Mesendoderm (in vitro differentiated cells): ENCODE results near the gene TBX4.

Experiments
- DNase-seq: peaks from one replicate; pipeline ENCODE4 v3.0.0; 2013
- H2AK5ac ChIP-seq: 2 replicates; pipeline ENCODE4 v1.6.1; 2013; ENCODE audit warnings: low read length, inconsistent platforms
- H2BK120ac ChIP-seq: 2 replicates; pipeline ENCODE4 v1.6.1; 2013; ENCODE audit warnings: low read depth, mild to moderate bottlenecking, low read length, moderate library complexity, mixed read lengths
- H2BK15ac ChIP-seq: replicated peaks from 2 replicates; pipeline ENCODE4 v1.6.1; 2013; ENCODE audit warnings: low read depth, mild to moderate bottlenecking, moderate library complexity
- H2BK5ac ChIP-seq: 2 replicates; pipeline ENCODE4 v1.6.1; 2013; ENCODE audit warnings: low read length, inconsistent platforms
- H3K18ac ChIP-seq: 2 replicates; pipeline ENCODE4 v1.6.1; 2013; ENCODE audit warnings: mild to moderate bottlenecking, low read length, mixed read lengths
- H3K23ac ChIP-seq: one replicate; pipeline ENCODE4 v1.6.1; 2013; ENCODE audit warnings: low read length
- H3K27ac ChIP-seq: 2 replicates; pipeline ENCODE4 v1.5.1; 2013; ENCODE audit warnings: low read depth, mild to moderate bottlenecking, inconsistent platforms, low read length, moderate library complexity
- H3K27me3 ChIP-seq: 2 replicates; pipeline ENCODE4 v1.6.1; 2013; ENCODE audit warnings: low read length, control low read depth, mild to moderate bottlenecking, inconsistent platforms; ENCODE audit not compliant: insufficient read depth, poor library complexity
- H3K36me3 ChIP-seq: 2 replicates; pipeline ENCODE4 v1.6.1; 2013; ENCODE audit warnings: low read length, inconsistent platforms; ENCODE audit not compliant: control insufficient read depth, insufficient read depth
- H3K4ac ChIP-seq: one replicate; pipeline ENCODE4 v1.6.1; 2013; ENCODE audit warnings: low read depth, mild to moderate bottlenecking, low read length, moderate library complexity
- H3K4me1 ChIP-seq: 2 replicates; pipeline ENCODE4 v1.6.1; 2013; ENCODE audit warnings: low read depth, low read length, inconsistent platforms; ENCODE audit not compliant: control insufficient read depth
- H3K4me2 ChIP-seq: 2 replicates; pipeline ENCODE4 v1.6.1; 2013; ENCODE audit warnings: low read length
- H3K4me3 ChIP-seq: 2 replicates; pipeline ENCODE4 v1.5.1; 2013; ENCODE audit warnings: mild to moderate bottlenecking, low read length
- H3K56ac ChIP-seq: one replicate; pipeline ENCODE4 v1.6.1; 2013; ENCODE audit warnings: low read length
- H3K79me1 ChIP-seq: 2 replicates; pipeline ENCODE4 v1.6.1; 2013; ENCODE audit warnings: low read length, inconsistent platforms
- H3K79me2 ChIP-seq: 2 replicates; pipeline ENCODE4 v1.6.1; 2013; ENCODE audit warnings: mild to moderate bottlenecking, low read length; ENCODE audit not compliant: control insufficient read depth, insufficient read depth
- H3K9ac ChIP-seq: 2 replicates; pipeline ENCODE4 v1.6.1; 2013; ENCODE audit warnings: low read length, inconsistent platforms
- H4K5ac ChIP-seq: one replicate; pipeline ENCODE4 v1.6.1; 2013; ENCODE audit warnings: low read length
- H4K8ac ChIP-seq: one replicate; pipeline ENCODE4 v1.6.1; 2013; ENCODE audit warnings: low read depth, mild to moderate bottlenecking, control low read depth, low read length, moderate library complexity
- WGBS: extraction: QIAGEN DNeasy Blood & Tissue Kit; methylation state at CpG from one replicate; pipeline ENCODE4 v1.1.7; 2013; ENCODE audit warnings: low lambda C conversion rate, missing lambda C conversion rate; ENCODE audit not compliant: insufficient coverage; ENCODE audit errors: extremely low coverage; 5-methylcytosine and 5-hydroxymethylcytosine counted together

Gene TBX4

GRCh38 chr17:61458000-61458399, 5.8 kb downstream of the TBX4 start:
- Histone ChIP-seq H2AK5ac (no peak overlapping the region), H3K56ac (no peak overlapping the region), H2BK120ac (no peak overlapping the region), H3K4me3 (no peak overlapping the region), H3K27me3 (peaks cover 75% of the 10 kb centered on the region), H3K4me2 (peak overlapping the region; percentile 14), H2BK5ac (no peak overlapping the region), H4K8ac (no peak overlapping the region), H3K23ac (no peak overlapping the region), H3K4me1 (peaks cover 7% of the 10 kb centered on the region), H3K36me3 (no peaks in the 10 kb centered on the region), H3K79me2 (no peaks in the 10 kb centered on the region), H2BK15ac (no peak overlapping the region), H3K9ac (no peak overlapping the region), H3K79me1 (no peaks in the 10 kb centered on the region), H4K5ac (no peak overlapping the region), H3K18ac (peak overlapping the region; percentile 16), H3K27ac (no peak overlapping the region), H3K4ac (no peak overlapping the region)
- no peak for DNase-seq
- no CpG with 5 or more reads among the region's 14 CpGs for WGBS

- Histone ChIP-seq H3K36me3 (no peaks in the 10 kb centered on the region), H3K4ac (no peak overlapping the region), H3K27ac (no peak overlapping the region), H3K4me1 (peaks cover 12% of the 10 kb centered on the region), H4K8ac (no peak overlapping the region), H3K27me3 (peaks cover 75% of the 10 kb centered on the region), H3K23ac (no peak overlapping the region), H3K4me2 (no peak overlapping the region), H4K5ac (no peak overlapping the region), H2BK5ac (no peak overlapping the region), H3K18ac (no peak overlapping the region), H2BK120ac (no peak overlapping the region), H3K79me2 (no peaks in the 10 kb centered on the region), H2AK5ac (no peak overlapping the region), H3K79me1 (no peaks in the 10 kb centered on the region), H3K9ac (no peak overlapping the region), H3K4me3 (no peak overlapping the region), H2BK15ac (no peak overlapping the region), H3K56ac (no peak overlapping the region)
- WGBS, result no CpG with 5 or more reads among the region's 5 CpGs
- peak; percentile 76 for DNase-seq
These were observed 6.4 kb downstream of the TBX4 start for GRCh38 chr17:61458421-61459141.

- Histone ChIP-seq H3K4me3 (no peak overlapping the region), H3K4me2 (no peak overlapping the region), H3K79me2 (no peaks in the 10 kb centered on the region), H4K8ac (no peak overlapping the region), H3K27me3 (peaks cover 71% of the 10 kb centered on the region), H3K79me1 (no peaks in the 10 kb centered on the region), H3K27ac (no peak overlapping the region), H3K56ac (no peak overlapping the region), H3K9ac (no peak overlapping the region), H4K5ac (no peak overlapping the region), H2BK5ac (no peak overlapping the region), H2AK5ac (no peak overlapping the region), H3K18ac (no peak overlapping the region), H3K23ac (no peak overlapping the region), H3K4ac (no peak overlapping the region), H2BK15ac (no peak overlapping the region), H3K4me1 (peaks cover 17% of the 10 kb centered on the region), H3K36me3 (no peaks in the 10 kb centered on the region), H2BK120ac (no peak overlapping the region)
- no peak for DNase-seq
- WGBS, result no CpG with 5 or more reads among the region's 4 CpGs
These were observed 7.1 kb downstream of the TBX4 start for GRCh38 chr17:61459142-61459809.

GRCh38 chr17:61459939-61460718, 7.9 kb downstream of the TBX4 start:
- Histone ChIP-seq H3K9ac (no peak overlapping the region), H3K36me3 (no peaks in the 10 kb centered on the region), H2BK120ac (no peak overlapping the region), H4K8ac (no peak overlapping the region), H3K27ac (no peak overlapping the region), H3K18ac (no peak overlapping the region), H3K27me3 (peaks cover 62% of the 10 kb centered on the region), H3K4me2 (no peak overlapping the region), H4K5ac (no peak overlapping the region), H3K4ac (no peak overlapping the region), H2BK5ac (no peak overlapping the region), H3K23ac (no peak overlapping the region), H2AK5ac (no peak overlapping the region), H3K79me1 (no peaks in the 10 kb centered on the region), H3K79me2 (no peaks in the 10 kb centered on the region), H3K56ac (no peak overlapping the region), H2BK15ac (no peak overlapping the region), H3K4me1 (peaks cover 19% of the 10 kb centered on the region), H3K4me3 (no peak overlapping the region)
- no peak for DNase-seq
- WGBS, result no CpG with 5 or more reads among the region's 9 CpGs

GRCh38 chr17:61460796-61461585, 8.8 kb downstream of the TBX4 start:
- Histone ChIP-seq H3K79me2 (no peaks in the 10 kb centered on the region), H3K4ac (no peak overlapping the region), H3K9ac (no peak overlapping the region), H3K4me3 (no peak overlapping the region), H3K4me1 (peaks cover 19% of the 10 kb centered on the region), H4K5ac (no peak overlapping the region), H3K4me2 (no peak overlapping the region), H3K18ac (no peak overlapping the region), H3K36me3 (no peaks in the 10 kb centered on the region), H3K79me1 (no peaks in the 10 kb centered on the region), H2BK5ac (no peak overlapping the region), H3K27ac (no peak overlapping the region), H3K27me3 (peaks cover 54% of the 10 kb centered on the region), H4K8ac (no peak overlapping the region), H3K23ac (no peak overlapping the region), H2BK15ac (no peak overlapping the region), H2BK120ac (no peak overlapping the region), H2AK5ac (no peak overlapping the region), H3K56ac (no peak overlapping the region)
- no peak for DNase-seq
- no CpG with 5 or more reads among the region's 12 CpGs for WGBS
